Immature natural killer cell (primary cell): ENCODE data around the gene TCEA3. TPM values are rescaled to one million over a fixed set of nuclear protein-coding genes. Genes with fewer than 3 reads are reported as not detected.

Experiments
- DNase-seq, 3 donors: peaks; one replicate each; pipeline ENCODE4 v3.0.0; 2022; ENCODE audit warnings: mixed read lengths in 1 of 3
- H3K27ac Mint-ChIP-seq, 6 donors: one replicate each; pipeline ENCODE4 v1.8.0; 2020; ENCODE audit warnings: mixed read lengths in 6 of 6, mild to moderate bottlenecking in 5 of 6, inconsistent platforms in 4 of 6, moderate library complexity in 3 of 6
- H3K27me3 Mint-ChIP-seq, 3 donors: one replicate each; pipeline ENCODE4 v1.8.0; 2020 to 2021; ENCODE audit warnings: low read depth in 3 of 3, mild to moderate bottlenecking in 3 of 3, mixed read lengths in 3 of 3, moderate library complexity in 3 of 3, inconsistent platforms in 1 of 3
- H3K36me3 Mint-ChIP-seq, 3 donors: one replicate each; pipeline ENCODE4 v1.8.0; 2020; ENCODE audit warnings: mixed read lengths in 3 of 3, inconsistent platforms in 2 of 3, mild to moderate bottlenecking in 2 of 3
- H3K4me1 Mint-ChIP-seq, 2 donors: one replicate each; pipeline ENCODE4 v1.8.0; 2020; ENCODE audit warnings: inconsistent platforms in 2 of 2, mild to moderate bottlenecking in 2 of 2, mixed read lengths in 2 of 2, moderate library complexity in 1 of 2
- H3K4me3 Mint-ChIP-seq, 5 donors: one replicate each; pipeline ENCODE4 v1.8.0; 2020; ENCODE audit warnings: mild to moderate bottlenecking in 5 of 5, mixed read lengths in 5 of 5, inconsistent platforms in 3 of 5, moderate library complexity in 3 of 5
- H3K9me3 Mint-ChIP-seq, 6 donors: one replicate each; pipeline ENCODE4 v1.8.0; 2020; ENCODE audit warnings: mild to moderate bottlenecking in 6 of 6, mixed read lengths in 6 of 6, inconsistent platforms in 4 of 6, moderate library complexity in 3 of 6
- polyA plus RNA-seq, 3 donors: library from polyadenylated mRNA; unstranded; fragments of 300-500 nt; fragmentation: Illumina TruSeq; gene quantifications; one replicate each; pipeline ENCODE4 v1.2.3, GENCODE V29; 2021

The TCEA3 gene
- polyA plus RNA-seq, 3 donors from 2014 or later, result 0.71 to 2.4 (median 1.1) TPM

- Mint-ChIP-seq H3K4me3 (no peak overlapping the region), H3K27me3 (no peaks in the 10 kb centered on the region), H3K4me1 (peaks cover 4 to 10% of the 10 kb centered on the region in 2 donors), H3K9me3 (no peaks in the 10 kb centered on the region), H3K36me3 (no peaks in the 10 kb centered on the region), H3K27ac (no peak overlapping the region)
- no peak for DNase-seq
These were observed 22.1 kb downstream of the TCEA3 start for GRCh38 chr1:23402286-23403037.

- Mint-ChIP-seq H3K27ac (no peak overlapping the region), H3K36me3 (no peaks in the 10 kb centered on the region), H3K4me1 (peaks cover 4 to 10% of the 10 kb centered on the region in 2 donors), H3K27me3 (peaks cover 1 to 3% (median 2%) of the 10 kb centered on the region in 3 donors), H3K4me3 (no peak overlapping the region), H3K9me3 (no peaks in the 10 kb centered on the region)
- no peak for DNase-seq
These were observed 23.2 kb downstream of the TCEA3 start for GRCh38 chr1:23401313-23401712.

- no peak for DNase-seq
- Mint-ChIP-seq H3K4me1 (peaks cover 4 to 10% of the 10 kb centered on the region in 2 donors), H3K36me3 (no peaks in the 10 kb centered on the region), H3K27ac (no peak overlapping the region), H3K9me3 (no peaks in the 10 kb centered on the region), H3K4me3 (no peak overlapping the region), H3K27me3 (peaks cover 1 to 5% (median 3%) of the 10 kb centered on the region in 3 donors)
These were observed 24.0 kb downstream of the TCEA3 start for GRCh38 chr1:23400324-23401114.

- H3K36me3 Mint-ChIP-seq, result no peaks in the 10 kb centered on the region
- H3K9me3 Mint-ChIP-seq, result no peaks in the 10 kb centered on the region
- H3K27me3 Mint-ChIP-seq, result peaks cover 3 to 5% (median 5%) of the 10 kb centered on the region in 3 donors
- DNase-seq, result no peak
- peaks cover 4 to 7% of the 10 kb centered on the region in 2 donors for H3K4me1 Mint-ChIP-seq
- no peak overlapping the region for H3K4me3 Mint-ChIP-seq
- H3K27ac Mint-ChIP-seq, result no peak overlapping the region
These were observed 25.3 kb downstream of the TCEA3 start for GRCh38 chr1:23399229-23399628.

GRCh38 chr1:23397908-23398307 lies 26.6 kb downstream of the TCEA3 start:
- Mint-ChIP-seq H3K9me3 (no peaks in the 10 kb centered on the region), H3K4me3 (no peak overlapping the region), H3K27ac (no peak overlapping the region), H3K36me3 (no peaks in the 10 kb centered on the region), H3K4me1 (no peaks in the 10 kb centered on the region), H3K27me3 (peaks cover 3 to 7% (median 5%) of the 10 kb centered on the region in 3 donors)
- DNase-seq, result no peak

GRCh38 chr1:23396380-23396779 lies 28.2 kb downstream of the TCEA3 start:
- DNase-seq, result no peak
- H3K27ac Mint-ChIP-seq, result no peak overlapping the region
- H3K36me3 Mint-ChIP-seq, result no peaks in the 10 kb centered on the region
- H3K4me3 Mint-ChIP-seq, result no peak overlapping the region
- H3K4me1 Mint-ChIP-seq, result no peaks in the 10 kb centered on the region
- no peaks in the 10 kb centered on the region for H3K9me3 Mint-ChIP-seq
- peaks cover 3 to 7% (median 5%) of the 10 kb centered on the region in 3 donors for H3K27me3 Mint-ChIP-seq

GRCh38 chr1:23395849-23396248 lies 28.7 kb downstream of the TCEA3 start:
- DNase-seq, result no peak
- Mint-ChIP-seq H3K36me3 (no peaks in the 10 kb centered on the region), H3K4me1 (no peaks in the 10 kb centered on the region), H3K4me3 (no peak overlapping the region), H3K9me3 (no peaks in the 10 kb centered on the region), H3K27ac (no peak overlapping the region), H3K27me3 (peaks cover 3 to 7% (median 5%) of the 10 kb centered on the region in 3 donors)

- H3K4me3 Mint-ChIP-seq, result no peak overlapping the region
- H3K4me1 Mint-ChIP-seq, result no peaks in the 10 kb centered on the region
- no peaks in the 10 kb centered on the region for H3K36me3 Mint-ChIP-seq
- H3K27me3 Mint-ChIP-seq, result peaks cover 3 to 8% (median 7%) of the 10 kb centered on the region in 3 donors
- no peaks in the 10 kb centered on the region for H3K9me3 Mint-ChIP-seq
- H3K27ac Mint-ChIP-seq, result no peak overlapping the region
- DNase-seq, result no peak
These were observed 29.3 kb downstream of the TCEA3 start for GRCh38 chr1:23395154-23395724.

- no peaks in the 10 kb centered on the region for H3K36me3 Mint-ChIP-seq
- H3K27ac Mint-ChIP-seq, result no peak overlapping the region
- H3K4me3 Mint-ChIP-seq, result no peak overlapping the region
- H3K4me1 Mint-ChIP-seq, result no peaks in the 10 kb centered on the region
- H3K27me3 Mint-ChIP-seq, result peaks cover 5 to 8% (median 7%) of the 10 kb centered on the region in 3 donors
- no peak for DNase-seq
- H3K9me3 Mint-ChIP-seq, result no peaks in the 10 kb centered on the region
These were observed 29.9 kb downstream of the TCEA3 start for GRCh38 chr1:23394684-23395083.

GRCh38 chr1:23394181-23394580 lies 30.4 kb downstream of the TCEA3 start:
- no peaks in the 10 kb centered on the region for H3K9me3 Mint-ChIP-seq
- no peaks in the 10 kb centered on the region for H3K36me3 Mint-ChIP-seq
- no peak for DNase-seq
- no peak overlapping the region for H3K27ac Mint-ChIP-seq
- no peaks in the 10 kb centered on the region for H3K4me1 Mint-ChIP-seq
- no peak overlapping the region for H3K4me3 Mint-ChIP-seq
- H3K27me3 Mint-ChIP-seq, result peaks cover 6 to 8% (median 7%) of the 10 kb centered on the region in 3 donors

- Mint-ChIP-seq H3K4me1 (no peaks in the 10 kb centered on the region), H3K36me3 (no peaks in the 10 kb centered on the region), H3K27ac (no peak overlapping the region), H3K27me3 (peaks cover 6 to 8% (median 7%) of the 10 kb centered on the region in 3 donors), H3K4me3 (no peak overlapping the region), H3K9me3 (no peaks in the 10 kb centered on the region)
- DNase-seq, result no peak
These were observed 30.8 kb downstream of the TCEA3 start for GRCh38 chr1:23393706-23394105.

- H3K36me3 Mint-ChIP-seq, result no peaks in the 10 kb centered on the region
- peaks cover 7 to 8% (median 8%) of the 10 kb centered on the region in 3 donors for H3K27me3 Mint-ChIP-seq
- DNase-seq, result no peak
- no peak overlapping the region for H3K27ac Mint-ChIP-seq
- H3K4me1 Mint-ChIP-seq, result no peaks in the 10 kb centered on the region
- H3K9me3 Mint-ChIP-seq, result no peaks in the 10 kb centered on the region
- no peak overlapping the region for H3K4me3 Mint-ChIP-seq
These were observed 32.3 kb downstream of the TCEA3 start for GRCh38 chr1:23392125-23392855.

GRCh38 chr1:23389837-23390321 lies 34.7 kb downstream of the TCEA3 start:
- H3K27ac Mint-ChIP-seq, result peak overlapping the region in 1 of 6 donors; percentile 22
- H3K4me3 Mint-ChIP-seq, result no peak overlapping the region
- no peaks in the 10 kb centered on the region for H3K36me3 Mint-ChIP-seq
- no peaks in the 10 kb centered on the region for H3K4me1 Mint-ChIP-seq
- no peak for DNase-seq
- peaks cover 3 to 5% (median 3%) of the 10 kb centered on the region in 3 donors for H3K27me3 Mint-ChIP-seq
- H3K9me3 Mint-ChIP-seq, result no peaks in the 10 kb centered on the region
